Measurements from ENCODE around the gene MTAP. TPM values are rescaled to one million over a fixed set of nuclear protein-coding genes. Genes with fewer than 3 reads are reported as not detected.

Gene MTAP
- total RNA-seq, 1 experiment from 2014 or later: 326 TPM

DNA sequence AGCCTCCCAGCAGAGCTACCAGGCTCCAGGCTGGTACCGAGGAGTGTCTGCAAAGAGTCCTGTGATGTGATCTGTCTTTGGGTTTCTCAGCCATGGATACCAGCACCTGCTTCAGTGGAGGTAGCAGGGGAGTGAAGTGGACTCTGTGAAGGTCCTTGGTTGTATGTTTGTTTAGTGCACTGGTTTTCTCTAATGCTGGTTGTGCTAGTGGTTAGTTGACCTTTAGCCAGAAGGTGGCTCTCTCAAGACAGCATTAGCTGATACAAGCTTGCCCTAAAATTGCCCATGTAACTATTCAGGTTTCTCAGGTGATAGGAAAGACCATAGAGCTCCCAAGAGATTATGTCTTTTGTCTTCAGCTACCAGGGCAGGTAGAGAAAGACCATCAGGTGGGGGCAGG lies 87.2 kb downstream of the MTAP start:
- no TSS peak for BruUV-seq (replicated peaks)
- H3K4me2 ChIP-seq (ENCODE audit: low read length): no peak overlapping the region
- H3K4me3 ChIP-seq (replicated peaks in 1 of 2; ENCODE audit: low read depth in 1 of 2, low read length in 2 of 2): no peak overlapping the region
- ChIA-PET RAD21 (ENCODE audit: low non-redundant PET in 1 of 2, low total read pairs in 2 of 2, uncharacterized antibody in 2 of 2, unreplicated experiment in 2 of 2) (no interaction called here), POLR2A (no interaction called here), CTCF (no interaction called here)
- no peak overlapping the region for H3K9ac ChIP-seq (ENCODE audit: low read length)
- DNase-seq (ENCODE audit: low read depth, low spot score) (no peak), ATAC-seq (no peak)
- H3K36me3 ChIP-seq (ENCODE audit: control insufficient read depth in 1 of 2, insufficient read depth in 2 of 2, low read length in 2 of 2): peaks cover 0 to 15% of the 10 kb centered on the region in 2 experiments; a peak in 1 of 4 replicates
- H3K79me2 ChIP-seq (ENCODE audit: insufficient read depth, low read length): peaks cover 24% of the 10 kb centered on the region
- intact Hi-C loops (cut with micrococcal nuclease): no loop called here
- TF ChIP-seq, protein P1, sequence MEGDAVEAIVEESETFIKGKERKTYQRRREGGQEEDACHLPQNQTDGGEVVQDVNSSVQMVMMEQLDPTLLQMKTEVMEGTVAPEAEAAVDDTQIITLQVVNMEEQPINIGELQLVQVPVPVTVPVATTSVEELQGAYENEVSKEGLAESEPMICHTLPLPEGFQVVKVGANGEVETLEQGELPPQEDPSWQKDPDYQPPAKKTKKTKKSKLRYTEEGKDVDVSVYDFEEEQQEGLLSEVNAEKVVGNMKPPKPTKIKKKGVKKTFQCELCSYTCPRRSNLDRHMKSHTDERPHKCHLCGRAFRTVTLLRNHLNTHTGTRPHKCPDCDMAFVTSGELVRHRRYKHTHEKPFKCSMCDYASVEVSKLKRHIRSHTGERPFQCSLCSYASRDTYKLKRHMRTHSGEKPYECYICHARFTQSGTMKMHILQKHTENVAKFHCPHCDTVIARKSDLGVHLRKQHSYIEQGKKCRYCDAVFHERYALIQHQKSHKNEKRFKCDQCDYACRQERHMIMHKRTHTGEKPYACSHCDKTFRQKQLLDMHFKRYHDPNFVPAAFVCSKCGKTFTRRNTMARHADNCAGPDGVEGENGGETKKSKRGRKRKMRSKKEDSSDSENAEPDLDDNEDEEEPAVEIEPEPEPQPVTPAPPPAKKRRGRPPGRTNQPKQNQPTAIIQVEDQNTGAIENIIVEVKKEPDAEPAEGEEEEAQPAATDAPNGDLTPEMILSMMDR (IDR thresholded peaks at IDR 0.05 in 2 of 3, conservative IDR thresholded peaks at IDR 0.05 in 1 of 3; ENCODE audit: borderline replicate concordance in 1 of 3, insufficient read depth in 1 of 3, low read depth in 2 of 3, low read length in 2 of 3): 0 out of 6 replicates have a peak, but pooled peaks of 1 of the 3 experiments have one; percentile 13
- no peak for TF ChIP-seq ZNF274 (IDR thresholded peaks at IDR 0.05; ENCODE audit: low read depth, low read length)
- TF ChIP-seq EZH2 (IDR thresholded peaks at IDR 0.05): no peak
- no peak for TF ChIP-seq TCF7L2 (IDR thresholded peaks at IDR 0.05; ENCODE audit: borderline replicate concordance, extremely low read depth, insufficient read depth, insufficient read length)
- TF ChIP-seq EGR1 (IDR thresholded peaks at IDR 0.05; ENCODE audit: low read depth): no peak
- TF ChIP-seq SP1 (IDR thresholded peaks at IDR 0.05; ENCODE audit: low read depth): no peak
- TF ChIP-seq POLR2A (IDR thresholded peaks at IDR 0.05; ENCODE audit: borderline replicate concordance, extremely low read depth, insufficient read depth, insufficient read length): no peak
- no peak for TF ChIP-seq SIN3A (IDR thresholded peaks at IDR 0.05; ENCODE audit: low read depth)
- TF ChIP-seq, protein P2, sequence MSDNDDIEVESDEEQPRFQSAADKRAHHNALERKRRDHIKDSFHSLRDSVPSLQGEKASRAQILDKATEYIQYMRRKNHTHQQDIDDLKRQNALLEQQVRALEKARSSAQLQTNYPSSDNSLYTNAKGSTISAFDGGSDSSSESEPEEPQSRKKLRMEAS (IDR thresholded peaks at IDR 0.05): no peak
- no peaks in the 10 kb centered on the region for H3K9me2 ChIP-seq (ENCODE audit: insufficient read depth)
- H3K27me3 ChIP-seq (ENCODE audit: insufficient read depth, low read length): no peaks in the 10 kb centered on the region
- no peaks in the 10 kb centered on the region for H3K9me3 ChIP-seq (ENCODE audit: control insufficient read depth in 1 of 2, insufficient read depth in 1 of 2, low read depth in 1 of 2, low read length in 2 of 2)
- H4K20me1 ChIP-seq (ENCODE audit: insufficient read depth): no peaks in the 10 kb centered on the region; the same call in 1 of the 2 replicates
- no peaks in the 10 kb centered on the region for H3K4me1 ChIP-seq (ENCODE audit: control insufficient read depth in 1 of 2, insufficient read depth in 2 of 2, low read length in 2 of 2)
- H3K27ac ChIP-seq (ENCODE audit: low read depth, low read length): no peak overlapping the region
- no peak overlapping the region for H2AFZ ChIP-seq (ENCODE audit: low read depth, low read length, poor library complexity, severe bottlenecking)

Measured in HCT116 (cell line).